Panc1 (cell line): ENCODE data around the gene STUB1. TPM values are rescaled to one million over a fixed set of nuclear protein-coding genes. Genes with fewer than 3 reads are reported as not detected.

Source experiments
- ATAC-seq: fragments of 200-7000 bp; cut with Tn5 transposase; 2 replicates; pipeline ENCODE4 v1.9.1; 2020; ENCODE audit warnings: mild to moderate bottlenecking, moderate library complexity
- BruUV-seq: library from RNA; stranded (reverse); fragments of 400-500 nt; replicated peaks from 2 replicates; lab custom pipeline; 2021; lab: Mats Ljungman, UMichigan
- CTCF ChIA-PET: fragments of 300-600 bp; sonication (Branson Sonifier 250); formaldehyde crosslinking; loops from one replicate; lab custom pipeline; 2022; ENCODE audit warnings: antibody characterized with exemption; lab: Charles Lee
- POLR2A ChIA-PET: fragments of 300-600 bp; sonication (Branson Sonifier 250); formaldehyde crosslinking; loops from one replicate; lab custom pipeline; 2022; ENCODE audit warnings: antibody characterized with exemption; lab: Charles Lee
- DNase-seq: peaks from one replicate; pipeline ENCODE4 v3.0.0-alpha.2; 2010; ENCODE audit warnings: low read depth, low spot score
- H3K27ac ChIP-seq: 2 replicates; pipeline ENCODE4 v1.5.1; 2011; ENCODE audit warnings: mild to moderate bottlenecking, low read length, inconsistent platforms
- H3K27me3 ChIP-seq: fragments of 200-500 bp; sonication (Bioruptor generic); 2 replicates; pipeline ENCODE4 v1.6.0; 2014; ENCODE audit warnings: low read length, inconsistent platforms; ENCODE audit not compliant: control insufficient read depth, insufficient read depth
- H3K36me3 ChIP-seq: fragments of 200-500 bp; sonication (Bioruptor generic); 2 replicates; pipeline ENCODE4 v1.5.1; 2014; ENCODE audit warnings: inconsistent platforms, mild to moderate bottlenecking, low read length, moderate library complexity; ENCODE audit not compliant: control insufficient read depth, insufficient read depth
- H3K4me1 ChIP-seq: 2 replicates; pipeline ENCODE4 v1.5.1; 2011; ENCODE audit warnings: inconsistent platforms, mild to moderate bottlenecking, low read length, moderate library complexity; ENCODE audit not compliant: control insufficient read depth, insufficient read depth
- H3K4me3 ChIP-seq, 2 experiments: 2 replicates each; pipeline ENCODE4 v1.5.1; 2011 to 2012; ENCODE audit warnings: low read depth in 2 of 2, low read length in 2 of 2, mild to moderate bottlenecking in 2 of 2, inconsistent platforms in 1 of 2, moderate library complexity in 1 of 2
- H3K9me3 ChIP-seq: fragments of 200-500 bp; sonication (Bioruptor generic); 2 replicates; pipeline ENCODE4 v1.5.1; 2014; ENCODE audit warnings: low read depth, mild to moderate bottlenecking, inconsistent platforms, low read length, moderate library complexity; ENCODE audit not compliant: control insufficient read depth, insufficient read depth
- CTCF ChIP-seq: fragments of 450-650 bp; IDR thresholded peaks from 2 replicates; pipeline ENCODE4 v1.5.1; 2017; ENCODE audit warnings: mild to moderate bottlenecking
- POLR2AphosphoS5 ChIP-seq: IDR thresholded peaks from 2 replicates; pipeline ENCODE4 v1.6.1; 2012; ENCODE audit warnings: mild to moderate bottlenecking, low read depth, low read length, moderate library complexity
- REST ChIP-seq, 2 experiments: IDR thresholded peaks; 2 replicates each; pipeline ENCODE4 v1.6.1; 2011 to 2012; ENCODE audit warnings: low read depth in 2 of 2, control low read depth in 1 of 2, low read length in 1 of 2, mild to moderate bottlenecking in 1 of 2, moderate library complexity in 1 of 2; ENCODE audit not compliant: insufficient read depth in 1 of 2
- SIN3A ChIP-seq: IDR thresholded peaks from 2 replicates; pipeline ENCODE4 v1.6.1; 2012; ENCODE audit warnings: low read depth, mild to moderate bottlenecking, low read length, moderate library complexity, borderline replicate concordance; ENCODE audit not compliant: insufficient read depth
- TCF7L2 ChIP-seq: IDR thresholded peaks from 2 replicates; pipeline ENCODE4 v1.6.1; 2011; ENCODE audit warnings: mild to moderate bottlenecking, low read depth, low read length, inconsistent platforms
- in situ Hi-C: cut with HindIII; loops from 2 replicates; pipeline ENCODE4 v1.10.0; 2016; ENCODE audit warnings: low sequenced_read_pairs, low pct_unique_long_range_greater_than_20kb
- intact Hi-C: fragments of 100-400 bp; cut with micrococcal nuclease; formaldehyde crosslinking; loops from one replicate; pipeline ENCODE4 v1.10.0; 2022; ENCODE audit not compliant: unreplicated experiment
- total RNA-seq: library from RNA; stranded (reverse); gene quantifications from one replicate; pipeline ENCODE4 v1.2.1, GENCODE V29; 2021; ENCODE audit not compliant: unreplicated experiment

STUB1 gene
- total RNA-seq, 1 experiment from 2014 or later = 217 TPM

DNA sequence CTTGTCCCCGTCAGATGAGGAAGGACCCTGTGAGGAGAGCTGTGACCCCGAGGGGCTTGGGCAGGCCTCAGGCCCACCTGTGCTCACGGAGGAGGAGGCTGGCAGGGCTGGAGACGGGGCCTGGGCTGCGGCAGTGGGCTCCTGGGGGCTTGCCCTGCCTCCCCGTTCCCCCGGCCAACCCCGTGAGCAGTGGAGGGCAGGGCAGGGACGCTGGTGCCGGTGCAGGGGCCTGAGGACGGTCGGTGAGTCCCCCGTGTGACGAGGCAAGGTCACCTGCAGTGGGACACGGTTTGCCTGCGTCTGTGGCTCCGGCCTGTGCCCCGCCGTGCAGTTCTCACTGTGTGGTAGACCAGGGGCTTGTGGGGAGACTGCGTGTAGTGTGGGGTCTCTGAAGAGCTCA, 20.6 kb upstream of the STUB1 start:
- Histone ChIP-seq H3K9me3 (no peaks in the 10 kb centered on the region), H3K4me3 (no peak overlapping the region; a peak in 1 of 4 replicates), H3K27me3 (no peaks in the 10 kb centered on the region), H3K4me1 (peaks cover 15% of the 10 kb centered on the region), H3K27ac (peak overlapping the region; percentile 87), H3K36me3 (no peaks in the 10 kb centered on the region)
- BruUV-seq = no TSS peak
- POLR2A ChIA-PET = interaction anchor here (1.3 kb wide), 1 partner anchor 10 kb away, joined by 4 read pairs; the partner anchor contains the start of gene WDR90
- no peak for DNase-seq
- TF ChIP-seq TCF7L2 (no peak), SIN3A (no peak), CTCF (0 out of 2 replicates have a peak, but pooled peaks have one; percentile 29)
- intact Hi-C loops (no loop called here), in situ Hi-C loops (no loop called here)
- CTCF ChIA-PET = no interaction called here
- ATAC-seq = no peak

DNA sequence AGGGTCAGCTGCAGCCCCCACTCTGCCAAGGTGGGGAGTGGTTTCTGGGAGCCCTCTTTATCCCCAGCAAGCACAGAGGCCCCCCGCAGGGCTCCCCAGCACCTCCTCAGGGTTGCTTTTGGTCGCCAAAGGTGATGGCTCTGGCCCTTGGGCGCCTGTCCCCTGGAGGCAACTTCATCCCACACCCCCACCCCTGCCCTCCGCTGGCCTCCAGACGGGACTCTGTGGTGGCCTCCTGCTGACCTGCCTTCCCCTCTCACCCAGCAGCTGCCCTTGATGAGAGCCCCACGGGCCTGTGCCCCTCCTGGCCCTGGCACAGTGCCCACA, 20.1 kb upstream of the STUB1 start:
- intact Hi-C loops (no loop called here), in situ Hi-C loops (no loop called here)
- Histone ChIP-seq H3K4me1 (peaks cover 15% of the 10 kb centered on the region), H3K4me3 (peak overlapping the region; percentile 22 to 45), H3K36me3 (no peaks in the 10 kb centered on the region), H3K27me3 (no peaks in the 10 kb centered on the region), H3K9me3 (no peaks in the 10 kb centered on the region), H3K27ac (peak overlapping the region; percentile 87)
- TF ChIP-seq CTCF (no peak), TCF7L2 (no peak), REST (IDR thresholded peaks at IDR 0.05; ENCODE audit: insufficient read depth in 1 of 2, low read depth in 2 of 2, low read length in 1 of 2) (no peak), SIN3A (no peak), POLR2AphosphoS5 (no peak)
- ChIA-PET POLR2A (interaction anchor here (1.3 kb wide), 1 partner anchor 11 kb away, joined by 4 read pairs; the partner anchor contains the start of gene WDR90), CTCF (no interaction called here)
- DNase-seq (no peak), ATAC-seq (peak; percentile 52)
- TSS peak; percentile 79 for BruUV-seq
